ENCODE data around the gene KLHL18.
"Not testable (repeated sequence)": the region's sequence is repeated elsewhere in the genome, so short reads cannot be mapped to it uniquely, and the experiment has no call there.

Gene KLHL18

DNA sequence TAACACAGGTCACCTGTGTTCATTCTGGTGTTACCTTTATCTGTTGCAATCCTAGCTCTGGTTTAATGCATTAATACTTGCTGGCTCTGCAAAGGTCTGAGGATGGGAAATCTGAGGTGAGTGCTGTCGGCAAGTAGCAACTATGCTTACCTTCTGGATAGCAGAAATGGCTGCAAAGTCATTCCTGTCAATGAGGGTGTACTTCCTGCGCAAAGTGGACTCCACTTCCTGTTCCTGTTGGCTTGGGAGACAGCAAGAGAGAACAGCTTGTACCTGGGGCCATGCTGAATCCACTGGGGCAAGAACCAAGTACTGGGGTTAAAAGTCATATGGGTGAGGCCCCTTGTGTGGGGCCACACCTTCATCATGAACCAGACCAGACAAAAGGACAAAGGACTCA is 37.5 kb upstream of the KLHL18 start:
- Histone ChIP-seq H3K36me3 (ENCODE audit: control insufficient read depth, insufficient read depth, low read length) (no peaks in the 10 kb centered on the region), H3K27me3 (replicated peaks; ENCODE audit: control insufficient read depth, insufficient read depth, low read length) (no peaks in the 10 kb centered on the region), H3K4me3 (replicated peaks; ENCODE audit: low read depth, low read length) (no peak overlapping the region)
- no peak for DNase-seq (ENCODE audit: extremely low read depth, insufficient read length)
- TF ChIP-seq, protein P1, sequence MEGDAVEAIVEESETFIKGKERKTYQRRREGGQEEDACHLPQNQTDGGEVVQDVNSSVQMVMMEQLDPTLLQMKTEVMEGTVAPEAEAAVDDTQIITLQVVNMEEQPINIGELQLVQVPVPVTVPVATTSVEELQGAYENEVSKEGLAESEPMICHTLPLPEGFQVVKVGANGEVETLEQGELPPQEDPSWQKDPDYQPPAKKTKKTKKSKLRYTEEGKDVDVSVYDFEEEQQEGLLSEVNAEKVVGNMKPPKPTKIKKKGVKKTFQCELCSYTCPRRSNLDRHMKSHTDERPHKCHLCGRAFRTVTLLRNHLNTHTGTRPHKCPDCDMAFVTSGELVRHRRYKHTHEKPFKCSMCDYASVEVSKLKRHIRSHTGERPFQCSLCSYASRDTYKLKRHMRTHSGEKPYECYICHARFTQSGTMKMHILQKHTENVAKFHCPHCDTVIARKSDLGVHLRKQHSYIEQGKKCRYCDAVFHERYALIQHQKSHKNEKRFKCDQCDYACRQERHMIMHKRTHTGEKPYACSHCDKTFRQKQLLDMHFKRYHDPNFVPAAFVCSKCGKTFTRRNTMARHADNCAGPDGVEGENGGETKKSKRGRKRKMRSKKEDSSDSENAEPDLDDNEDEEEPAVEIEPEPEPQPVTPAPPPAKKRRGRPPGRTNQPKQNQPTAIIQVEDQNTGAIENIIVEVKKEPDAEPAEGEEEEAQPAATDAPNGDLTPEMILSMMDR (IDR thresholded peaks at IDR 0.05; ENCODE audit: insufficient read depth, low read length, poor library complexity, severe bottlenecking), result no peak

DNA sequence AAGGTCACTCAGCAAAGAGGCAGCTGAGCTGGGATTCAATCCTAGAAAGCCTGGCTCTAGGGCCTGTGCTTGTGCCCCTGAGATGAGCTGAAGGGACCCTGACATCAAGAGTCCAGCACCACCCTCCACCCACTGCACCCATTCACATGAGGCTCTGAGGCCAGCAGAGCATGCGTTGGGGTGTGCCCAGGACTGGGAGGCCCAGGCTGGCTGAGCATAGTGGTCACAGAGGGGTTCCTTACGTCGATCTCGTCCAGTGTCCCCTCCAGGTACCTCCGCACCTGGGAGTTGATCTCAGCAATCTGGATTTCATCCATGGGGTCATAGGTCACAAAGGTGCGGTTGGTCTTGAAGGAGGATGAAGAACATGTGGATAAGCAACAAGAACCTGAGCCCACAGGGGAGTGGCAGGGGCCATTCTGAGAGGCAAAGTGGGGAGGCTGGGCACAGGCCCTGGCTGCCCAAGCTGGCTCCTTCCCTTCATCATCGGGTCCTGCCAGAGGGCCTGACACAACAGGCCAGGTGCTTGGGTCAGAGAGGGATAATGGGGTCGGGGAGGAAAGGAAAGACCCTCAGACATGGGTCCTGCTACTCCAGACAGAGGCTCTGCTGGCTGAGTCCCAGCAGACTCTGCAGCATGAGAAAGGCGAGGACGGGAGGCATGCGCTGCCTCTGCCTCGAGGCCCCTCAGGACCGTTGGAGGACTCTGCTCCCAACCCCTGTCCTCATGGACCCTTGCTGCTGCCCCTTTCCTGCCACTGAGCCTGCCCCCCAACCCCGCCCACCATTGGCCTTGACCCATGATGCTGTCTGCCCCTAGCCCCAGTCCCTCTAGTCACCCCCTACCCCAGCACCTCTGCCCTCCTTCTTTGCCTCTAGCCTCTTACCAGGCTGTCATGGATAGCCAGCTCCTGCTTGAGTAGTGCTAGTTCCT is 35.3 kb upstream of the KLHL18 start:
- Histone ChIP-seq H3K36me3 (ENCODE audit: control insufficient read depth, insufficient read depth, low read length) (no peaks in the 10 kb centered on the region), H3K27me3 (replicated peaks; ENCODE audit: control insufficient read depth, insufficient read depth, low read length) (no peaks in the 10 kb centered on the region), H3K4me3 (replicated peaks; ENCODE audit: low read depth, low read length) (no peak overlapping the region)
- DNase-seq (ENCODE audit: extremely low read depth, insufficient read length), result no peak
- TF ChIP-seq, protein P1 (IDR thresholded peaks at IDR 0.05; ENCODE audit: insufficient read depth, low read length, poor library complexity, severe bottlenecking), result no peak

- Histone ChIP-seq H3K36me3 (ENCODE audit: control insufficient read depth, insufficient read depth, low read length) (no peaks in the 10 kb centered on the region), H3K4me3 (replicated peaks; ENCODE audit: low read depth, low read length) (no peak overlapping the region), H3K27me3 (replicated peaks; ENCODE audit: control insufficient read depth, insufficient read depth, low read length) (no peaks in the 10 kb centered on the region)
- no peak for DNase-seq (ENCODE audit: extremely low read depth, insufficient read length)
- TF ChIP-seq, protein P1 (IDR thresholded peaks at IDR 0.05; ENCODE audit: insufficient read depth, low read length, poor library complexity, severe bottlenecking), result peak; percentile 24
These were observed 32.3 kb upstream of the KLHL18 start for GRCh38 chr3:47250309-47251060.

DNA sequence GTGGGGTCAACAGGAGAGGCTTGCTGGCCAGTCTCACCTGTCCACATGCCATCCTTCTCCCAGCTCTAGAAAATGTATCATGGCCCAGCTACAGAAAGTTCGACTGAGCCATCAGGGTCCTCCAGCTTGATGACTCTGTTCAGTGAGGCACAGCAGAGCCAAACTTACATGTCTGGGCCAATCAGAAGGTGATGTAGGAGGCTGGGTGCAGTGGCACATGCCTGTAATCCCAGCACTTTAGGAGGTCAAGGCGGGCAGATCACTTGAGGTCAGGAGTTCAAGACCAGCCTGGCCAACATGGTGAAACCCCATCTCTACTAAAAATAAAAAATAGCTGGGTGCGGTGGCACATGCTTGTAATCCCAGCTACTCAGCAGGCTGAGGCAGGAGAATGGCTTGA is 31.7 kb upstream of the KLHL18 start:
- not testable (repeated sequence) for H3K36me3 ChIP-seq (ENCODE audit: control insufficient read depth, insufficient read depth, low read length); H3K4me3 ChIP-seq (replicated peaks; ENCODE audit: low read depth, low read length); H3K27me3 ChIP-seq (replicated peaks; ENCODE audit: control insufficient read depth, insufficient read depth, low read length); DNase-seq (ENCODE audit: extremely low read depth, insufficient read length)

GRCh38 chr3:47251689-47252088 is 31.1 kb upstream of the KLHL18 start:
- TF ChIP-seq, protein P1 (IDR thresholded peaks at IDR 0.05; ENCODE audit: insufficient read depth, low read length, poor library complexity, severe bottlenecking), result no peak
- Histone ChIP-seq H3K36me3 (ENCODE audit: control insufficient read depth, insufficient read depth, low read length) (no peaks in the 10 kb centered on the region), H3K27me3 (replicated peaks; ENCODE audit: control insufficient read depth, insufficient read depth, low read length) (no peaks in the 10 kb centered on the region), H3K4me3 (replicated peaks; ENCODE audit: low read depth, low read length) (no peak overlapping the region)
- DNase-seq (ENCODE audit: extremely low read depth, insufficient read length), result no peak

DNA sequence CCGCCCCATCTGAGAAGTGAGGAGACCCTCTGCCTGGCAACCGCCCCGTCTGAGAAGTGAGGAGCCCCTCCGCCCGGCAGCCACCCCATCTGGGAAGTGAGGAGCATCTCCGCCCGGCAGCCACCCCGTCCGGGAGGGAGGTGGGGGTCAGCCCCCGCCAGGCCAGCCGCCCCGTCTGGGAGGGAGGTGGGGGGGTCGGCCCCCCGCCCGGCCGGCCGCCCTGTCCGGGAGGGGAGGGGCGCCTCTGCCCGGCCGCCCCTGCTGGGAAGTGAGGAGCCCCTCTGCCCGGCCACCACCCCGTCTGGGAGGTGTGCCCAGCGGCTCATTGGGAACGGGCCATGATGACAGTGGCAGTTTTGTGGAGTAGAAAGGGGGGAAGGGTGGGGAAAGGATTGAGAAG is 26.4 kb upstream of the KLHL18 start:
- DNase-seq (ENCODE audit: extremely low read depth, insufficient read length); H3K4me3 ChIP-seq (replicated peaks; ENCODE audit: low read depth, low read length); H3K36me3 ChIP-seq (ENCODE audit: control insufficient read depth, insufficient read depth, low read length); H3K27me3 ChIP-seq (replicated peaks; ENCODE audit: control insufficient read depth, insufficient read depth, low read length): not testable (repeated sequence)
